Measurements from ENCODE around the gene PPM1H.

PPM1H gene

GRCh38 chr12:62720025-62720424, 214.9 kb downstream of the PPM1H start:
- no peak for TF ChIP-seq CTCF (IDR thresholded peaks at IDR 0.05)
- Histone ChIP-seq H3K9me3 (no peaks in the 10 kb centered on the region), H3K27me3 (no peaks in the 10 kb centered on the region), H3K36me3 (peaks cover 11% of the 10 kb centered on the region), H3K4me3 (ENCODE audit: low read depth in 1 of 2, low read length in 1 of 2) (no peak overlapping the region), H3K4me1 (ENCODE audit: control insufficient read depth in 1 of 2, insufficient read depth in 1 of 2, low read depth in 1 of 2, low read length in 1 of 2) (peaks cover 3 to 5% of the 10 kb centered on the region in 2 experiments), H3K27ac (no peak overlapping the region)

GRCh38 chr12:62718762-62719426, 216.1 kb downstream of the PPM1H start:
- no peak overlapping the region for H3K27ac ChIP-seq
- no peaks in the 10 kb centered on the region for H3K9me3 ChIP-seq
- no peak for TF ChIP-seq CTCF (IDR thresholded peaks at IDR 0.05)
- H3K4me1 ChIP-seq (ENCODE audit: control insufficient read depth in 1 of 2, insufficient read depth in 1 of 2, low read depth in 1 of 2, low read length in 1 of 2) = no peaks in the 10 kb centered on the region
- H3K36me3 ChIP-seq = peaks cover 11% of the 10 kb centered on the region
- no peaks in the 10 kb centered on the region for H3K27me3 ChIP-seq
- H3K4me3 ChIP-seq (ENCODE audit: low read depth in 1 of 2, low read length in 1 of 2) = no peak overlapping the region

- Histone ChIP-seq H3K27me3 (no peaks in the 10 kb centered on the region), H3K4me1 (ENCODE audit: control insufficient read depth in 1 of 2, insufficient read depth in 1 of 2, low read depth in 1 of 2, low read length in 1 of 2) (no peaks in the 10 kb centered on the region), H3K36me3 (peaks cover 11% of the 10 kb centered on the region), H3K4me3 (ENCODE audit: low read depth in 1 of 2, low read length in 1 of 2) (no peak overlapping the region), H3K9me3 (no peaks in the 10 kb centered on the region), H3K27ac (no peak overlapping the region)
- TF ChIP-seq CTCF (IDR thresholded peaks at IDR 0.05) = no peak
These were observed 217.3 kb downstream of the PPM1H start for GRCh38 chr12:62717643-62718042.

GRCh38 chr12:62716866-62717525, 218.0 kb downstream of the PPM1H start:
- Histone ChIP-seq H3K27ac (no peak overlapping the region), H3K4me1 (ENCODE audit: control insufficient read depth in 1 of 2, insufficient read depth in 1 of 2, low read depth in 1 of 2, low read length in 1 of 2) (no peaks in the 10 kb centered on the region)
- no peak for TF ChIP-seq CTCF (IDR thresholded peaks at IDR 0.05)

GRCh38 chr12:62716037-62716436, 218.9 kb downstream of the PPM1H start:
- Histone ChIP-seq H3K4me1 (ENCODE audit: control insufficient read depth in 1 of 2, insufficient read depth in 1 of 2, low read depth in 1 of 2, low read length in 1 of 2) (no peaks in the 10 kb centered on the region), H3K4me3 (ENCODE audit: low read depth in 1 of 2, low read length in 1 of 2) (no peak overlapping the region), H3K27ac (no peak overlapping the region), H3K36me3 (peaks cover 11% of the 10 kb centered on the region), H3K9me3 (no peaks in the 10 kb centered on the region), H3K27me3 (no peaks in the 10 kb centered on the region)
- no peak for TF ChIP-seq CTCF (IDR thresholded peaks at IDR 0.05)

More at GRCh38 chr12:62716866-62717525, 218.0 kb downstream of the PPM1H start:
- Histone ChIP-seq H3K9me3 (no peaks in the 10 kb centered on the region), H3K27me3 (no peaks in the 10 kb centered on the region), H3K4me3 (ENCODE audit: low read depth in 1 of 2, low read length in 1 of 2) (no peak overlapping the region), H3K36me3 (peaks cover 11% of the 10 kb centered on the region)
